Measurements from ENCODE around the gene SF3B4. TPM values are rescaled to one million over a fixed set of nuclear protein-coding genes. Genes with fewer than 3 reads are reported as not detected.
"Not testable (repeated sequence)": the region's sequence is repeated elsewhere in the genome, so short reads cannot be mapped to it uniquely, and the experiment has no call there.

SF3B4 gene
- total and polyA plus RNA-seq, 2 donors (not counting 1 experiment from before 2014, with no cell fraction given), result 22.6 to 60.1 TPM

DNA sequence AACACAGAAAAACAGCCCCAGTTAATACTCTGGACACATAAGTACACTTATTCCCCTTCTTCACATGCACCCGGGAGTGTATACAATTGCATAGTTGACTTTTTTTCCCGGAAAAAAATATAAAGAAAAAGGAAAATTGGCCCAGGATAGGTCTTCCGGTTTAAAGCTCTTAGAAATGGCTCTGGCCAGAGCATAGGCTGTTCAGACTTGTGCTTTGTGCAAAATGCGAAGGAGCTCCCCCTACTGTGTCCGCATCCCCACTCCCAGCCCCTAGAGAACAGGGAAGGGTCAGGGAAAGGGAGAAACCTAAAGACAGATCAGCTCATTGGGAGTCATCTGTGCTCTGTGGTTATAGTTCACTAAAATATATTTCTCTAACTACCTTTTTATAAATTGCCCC lies 14.6 kb upstream of the SF3B4 start:
- CTCF ChIA-PET, result interaction anchor here (0.7 kb wide), 1 partner anchor 16 kb away, joined by 5 read pairs; no protein-coding TSS in a partner anchor
- H3K4me3 Mint-ChIP-seq, result no peak overlapping the region

DNA sequence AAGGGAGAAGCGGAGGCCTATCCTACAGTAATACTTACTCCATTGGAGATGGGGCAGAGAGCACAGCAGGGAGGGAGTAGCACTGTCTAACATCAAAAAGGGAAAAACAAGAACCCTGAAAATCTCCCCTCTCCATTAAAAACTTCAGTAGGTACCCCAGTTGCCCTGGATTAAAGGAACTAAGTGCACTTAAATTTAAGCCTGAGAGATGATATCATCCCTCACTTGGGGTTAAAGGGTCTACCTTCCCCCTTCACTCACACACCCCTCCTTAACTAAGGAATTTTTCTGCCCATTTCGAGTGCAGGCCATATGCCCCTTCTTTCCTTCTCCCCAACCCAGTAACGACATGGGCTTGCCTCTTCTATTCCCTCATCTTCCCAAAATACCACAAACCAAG lies 12.8 kb upstream of the SF3B4 start:
- Histone ChIP-seq H3K27me3 (replicated peaks in 1 of 4; ENCODE audit: control extremely low read depth in 1 of 4, control insufficient read depth in 3 of 4, insufficient read depth in 4 of 4, low read length in 3 of 4) (peaks cover 0 to 9% (median 0%) of the 10 kb centered on the region in 4 experiments), H4K20me1 (ENCODE audit: control insufficient read depth, insufficient read depth, low read length, poor library complexity, severe bottlenecking) (no peaks in the 10 kb centered on the region), H3K79me2 (ENCODE audit: control insufficient read depth, insufficient read depth, low read length) (no peaks in the 10 kb centered on the region), H3K9me3 (ENCODE audit: control extremely low read depth in 1 of 3, control insufficient read depth in 2 of 3, insufficient read depth in 1 of 3, low read length in 2 of 3) (no peaks in the 10 kb centered on the region), H3K4me2 (replicated peaks; ENCODE audit: low read depth, low read length, poor library complexity, severe bottlenecking) (no peak overlapping the region), H3K4me1 (ENCODE audit: control insufficient read depth in 2 of 2, insufficient read depth in 2 of 2, low read length in 2 of 2) (no peaks in the 10 kb centered on the region), H3K27ac (ENCODE audit: low read length in 2 of 2) (no peak overlapping the region), H3K9ac (ENCODE audit: low read length) (no peak overlapping the region), H3K4me3 (ENCODE audit: control extremely low read depth in 1 of 5, extremely low read depth in 1 of 5, insufficient read depth in 1 of 5, low read depth in 2 of 5, low read length in 4 of 5) (no peak overlapping the region), H3K36me3 (replicated peaks in 1 of 2; ENCODE audit: control extremely low read depth in 1 of 2, control insufficient read depth in 1 of 2, extremely low read depth in 1 of 2, insufficient read depth in 2 of 2, low read length in 1 of 2) (no peaks in the 10 kb centered on the region), H2AFZ (ENCODE audit: insufficient read depth, low read depth, low read length, poor library complexity, severe bottlenecking) (no peak overlapping the region)
- Mint-ChIP-seq H3K27me3 (peaks cover 11% of the 10 kb centered on the region), H3K27ac (no peak overlapping the region), H3K9me3 (ENCODE audit: insufficient read depth) (no peaks in the 10 kb centered on the region), H3K4me1 (no peaks in the 10 kb centered on the region), H3K4me3 (no peak overlapping the region)
- TF ChIP-seq, protein P1, sequence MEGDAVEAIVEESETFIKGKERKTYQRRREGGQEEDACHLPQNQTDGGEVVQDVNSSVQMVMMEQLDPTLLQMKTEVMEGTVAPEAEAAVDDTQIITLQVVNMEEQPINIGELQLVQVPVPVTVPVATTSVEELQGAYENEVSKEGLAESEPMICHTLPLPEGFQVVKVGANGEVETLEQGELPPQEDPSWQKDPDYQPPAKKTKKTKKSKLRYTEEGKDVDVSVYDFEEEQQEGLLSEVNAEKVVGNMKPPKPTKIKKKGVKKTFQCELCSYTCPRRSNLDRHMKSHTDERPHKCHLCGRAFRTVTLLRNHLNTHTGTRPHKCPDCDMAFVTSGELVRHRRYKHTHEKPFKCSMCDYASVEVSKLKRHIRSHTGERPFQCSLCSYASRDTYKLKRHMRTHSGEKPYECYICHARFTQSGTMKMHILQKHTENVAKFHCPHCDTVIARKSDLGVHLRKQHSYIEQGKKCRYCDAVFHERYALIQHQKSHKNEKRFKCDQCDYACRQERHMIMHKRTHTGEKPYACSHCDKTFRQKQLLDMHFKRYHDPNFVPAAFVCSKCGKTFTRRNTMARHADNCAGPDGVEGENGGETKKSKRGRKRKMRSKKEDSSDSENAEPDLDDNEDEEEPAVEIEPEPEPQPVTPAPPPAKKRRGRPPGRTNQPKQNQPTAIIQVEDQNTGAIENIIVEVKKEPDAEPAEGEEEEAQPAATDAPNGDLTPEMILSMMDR (IDR thresholded peaks at IDR 0.05), result no peak
- no peak for TF ChIP-seq EZH2 (IDR thresholded peaks at IDR 0.05; ENCODE audit: borderline replicate concordance, insufficient read depth, low read depth, low read length, poor library complexity, severe bottlenecking)
- DNase-seq, result no peak
- intact Hi-C loops (cut with micrococcal nuclease), result no loop called here
- CTCF ChIA-PET, result interaction anchor here (1.1 kb wide), 1 partner anchor 225 kb away, joined by 3 read pairs; no protein-coding TSS in a partner anchor
- no peak for ATAC-seq (ENCODE audit: low read depth)
- POLR2A ChIA-PET, result interaction anchor here (0.7 kb wide), 1 partner anchor 15 kb away, joined by 4 read pairs; no protein-coding TSS in a partner anchor
- 100% methylated on average over 1 of the region's 3 CpGs for WGBS (ENCODE audit: insufficient coverage)

More for the DNA sequence above, 14.6 kb upstream of the SF3B4 start:
- no peaks in the 10 kb centered on the region for H3K36me3 ChIP-seq (replicated peaks in 1 of 2; ENCODE audit: control extremely low read depth in 1 of 2, control insufficient read depth in 1 of 2, extremely low read depth in 1 of 2, insufficient read depth in 2 of 2, low read length in 1 of 2)
- H3K9ac ChIP-seq (ENCODE audit: low read length), result no peak overlapping the region
- ATAC-seq (ENCODE audit: low read depth), result no peak
- no peak overlapping the region for H3K4me3 ChIP-seq (ENCODE audit: control extremely low read depth in 1 of 5, extremely low read depth in 1 of 5, insufficient read depth in 1 of 5, low read depth in 2 of 5, low read length in 4 of 5)
- H3K79me2 ChIP-seq (ENCODE audit: control insufficient read depth, insufficient read depth, low read length), result no peaks in the 10 kb centered on the region
- H3K27me3 ChIP-seq (replicated peaks in 1 of 4; ENCODE audit: control extremely low read depth in 1 of 4, control insufficient read depth in 3 of 4, insufficient read depth in 4 of 4, low read length in 3 of 4), result peaks cover 0 to 3% (median 0%) of the 10 kb centered on the region in 4 experiments
- no peak for DNase-seq
- Mint-ChIP-seq H3K9me3 (ENCODE audit: insufficient read depth) (no peaks in the 10 kb centered on the region), H3K27ac (no peak overlapping the region), H3K4me1 (no peaks in the 10 kb centered on the region), H3K27me3 (peaks cover 2% of the 10 kb centered on the region)
- H3K9me3 ChIP-seq (ENCODE audit: control extremely low read depth in 1 of 3, control insufficient read depth in 2 of 3, insufficient read depth in 1 of 3, low read length in 2 of 3), result no peaks in the 10 kb centered on the region
- no peak overlapping the region for H3K4me2 ChIP-seq (replicated peaks; ENCODE audit: low read depth, low read length, poor library complexity, severe bottlenecking)
- POLR2A ChIA-PET, result no interaction called here
- no peak overlapping the region for H3K27ac ChIP-seq (ENCODE audit: low read length in 2 of 2)
- 80% methylated on average over 1 of the region's 5 CpGs for WGBS (ENCODE audit: insufficient coverage)
- no peaks in the 10 kb centered on the region for H3K4me1 ChIP-seq (ENCODE audit: control insufficient read depth in 2 of 2, insufficient read depth in 2 of 2, low read length in 2 of 2)
- TF ChIP-seq, protein P1 (IDR thresholded peaks at IDR 0.05), result no peak
- no peak for TF ChIP-seq EZH2 (IDR thresholded peaks at IDR 0.05; ENCODE audit: borderline replicate concordance, insufficient read depth, low read depth, low read length, poor library complexity, severe bottlenecking)
- no peak overlapping the region for H2AFZ ChIP-seq (ENCODE audit: insufficient read depth, low read depth, low read length, poor library complexity, severe bottlenecking)
- no peaks in the 10 kb centered on the region for H4K20me1 ChIP-seq (ENCODE audit: control insufficient read depth, insufficient read depth, low read length, poor library complexity, severe bottlenecking)
- intact Hi-C loops (cut with micrococcal nuclease), result no loop called here

- H3K27ac ChIP-seq (ENCODE audit: low read length in 2 of 2); CTCF ChIA-PET; H3K9me3 Mint-ChIP-seq (ENCODE audit: insufficient read depth); H3K79me2 ChIP-seq (ENCODE audit: control insufficient read depth, insufficient read depth, low read length); H3K4me2 ChIP-seq (replicated peaks; ENCODE audit: low read depth, low read length, poor library complexity, severe bottlenecking); DNase-seq; H3K4me3 Mint-ChIP-seq; H3K36me3 ChIP-seq (replicated peaks in 1 of 2; ENCODE audit: control extremely low read depth in 1 of 2, control insufficient read depth in 1 of 2, extremely low read depth in 1 of 2, insufficient read depth in 2 of 2, low read length in 1 of 2); H4K20me1 ChIP-seq (ENCODE audit: control insufficient read depth, insufficient read depth, low read length, poor library complexity, severe bottlenecking); H3K9me3 ChIP-seq (ENCODE audit: control extremely low read depth in 1 of 3, control insufficient read depth in 2 of 3, insufficient read depth in 1 of 3, low read length in 2 of 3); H3K4me1 ChIP-seq (ENCODE audit: control insufficient read depth in 2 of 2, insufficient read depth in 2 of 2, low read length in 2 of 2); ATAC-seq (ENCODE audit: low read depth); H3K9ac ChIP-seq (ENCODE audit: low read length); intact Hi-C loops (cut with micrococcal nuclease); H3K4me1 Mint-ChIP-seq; H3K4me3 ChIP-seq (ENCODE audit: control extremely low read depth in 1 of 5, extremely low read depth in 1 of 5, insufficient read depth in 1 of 5, low read depth in 2 of 5, low read length in 4 of 5); H2AFZ ChIP-seq (ENCODE audit: insufficient read depth, low read depth, low read length, poor library complexity, severe bottlenecking); H3K27ac Mint-ChIP-seq: not testable (repeated sequence)
- 100% methylated on average over 2 of the region's 13 CpGs for WGBS (ENCODE audit: insufficient coverage)
- peaks cover 0 to 24% (median 2%) of the 10 kb centered on the region in 4 experiments for H3K27me3 ChIP-seq (replicated peaks in 1 of 4; ENCODE audit: control extremely low read depth in 1 of 4, control insufficient read depth in 3 of 4, insufficient read depth in 4 of 4, low read length in 3 of 4)
- POLR2A ChIA-PET, result interaction anchor here (0.7 kb wide), 1 partner anchor 22 kb away, joined by 4 read pairs; no protein-coding TSS in a partner anchor
- H3K27me3 Mint-ChIP-seq, result peaks cover 24% of the 10 kb centered on the region
These were observed 11.0 kb upstream of the SF3B4 start for GRCh38 chr1:149938668-149939003.

All from B cell (primary cell).